GM21381 (cell line): ENCODE measurements around the gene CALM1.

Experiments used
- ATAC-seq: cut with Tn5 transposase; IDR thresholded peaks from one replicate; pipeline ENCODE4 v1.9.1; 2021; ENCODE audit warnings: mild to moderate bottlenecking, moderate library complexity; ENCODE audit not compliant: unreplicated experiment

Gene CALM1

GRCh38 chr14:90440021-90440451 is 43.2 kb downstream of the CALM1 start:
- no peak for ATAC-seq

GRCh38 chr14:90440592-90440991 is 43.8 kb downstream of the CALM1 start:
- no peak for ATAC-seq

GRCh38 chr14:90442388-90442787 is 45.6 kb downstream of the CALM1 start:
- no peak for ATAC-seq

- ATAC-seq: no peak
Measured at GRCh38 chr14:90443161-90444076, 46.6 kb downstream of the CALM1 start.

- no peak for ATAC-seq
Measured at GRCh38 chr14:90444077-90444696, 47.4 kb downstream of the CALM1 start.

GRCh38 chr14:90445011-90445410 is 48.2 kb downstream of the CALM1 start:
- ATAC-seq: no peak

DNA sequence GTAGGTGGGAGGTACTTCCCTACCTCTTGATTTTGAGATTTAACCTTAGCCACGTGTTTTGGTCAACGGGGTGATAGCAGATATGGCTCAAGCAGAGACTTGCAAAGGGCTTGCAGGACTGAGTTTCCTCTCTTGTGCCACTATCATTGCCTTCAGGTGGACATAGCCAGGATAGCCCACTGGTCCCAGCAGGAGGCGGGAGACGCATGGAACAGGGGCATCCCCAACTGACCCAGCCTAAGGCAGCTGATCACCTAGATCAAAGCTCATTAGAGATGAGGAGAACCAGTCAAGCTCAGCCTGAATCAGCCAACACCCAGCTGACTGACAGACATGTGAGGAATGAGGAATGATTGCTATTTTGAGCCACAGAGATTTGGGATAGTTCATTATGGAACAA is 49.6 kb downstream of the CALM1 start:
- no peak for ATAC-seq

- no peak for ATAC-seq
Measured at GRCh38 chr14:90447720-90448497, 51.1 kb downstream of the CALM1 start.

DNA sequence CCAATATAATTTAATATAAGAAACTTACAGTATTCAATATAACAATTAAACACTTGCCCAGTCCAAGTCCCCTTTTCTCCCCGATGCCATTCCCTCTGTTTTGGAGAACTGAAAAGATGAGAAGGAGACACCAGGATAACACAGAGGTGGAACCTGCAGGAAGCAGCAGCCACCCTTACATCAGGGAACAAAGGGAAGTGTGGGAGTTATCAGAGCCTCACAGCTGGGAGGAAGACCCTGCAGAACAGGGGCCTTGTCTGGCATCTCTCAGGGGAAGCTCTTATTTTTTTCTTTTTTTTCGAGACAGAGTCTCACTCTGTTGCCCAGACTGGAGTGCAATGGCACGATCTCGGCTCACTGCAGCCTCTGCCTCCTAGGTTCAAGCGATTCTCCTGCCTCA is 52.6 kb downstream of the CALM1 start:
- ATAC-seq: no peak

DNA sequence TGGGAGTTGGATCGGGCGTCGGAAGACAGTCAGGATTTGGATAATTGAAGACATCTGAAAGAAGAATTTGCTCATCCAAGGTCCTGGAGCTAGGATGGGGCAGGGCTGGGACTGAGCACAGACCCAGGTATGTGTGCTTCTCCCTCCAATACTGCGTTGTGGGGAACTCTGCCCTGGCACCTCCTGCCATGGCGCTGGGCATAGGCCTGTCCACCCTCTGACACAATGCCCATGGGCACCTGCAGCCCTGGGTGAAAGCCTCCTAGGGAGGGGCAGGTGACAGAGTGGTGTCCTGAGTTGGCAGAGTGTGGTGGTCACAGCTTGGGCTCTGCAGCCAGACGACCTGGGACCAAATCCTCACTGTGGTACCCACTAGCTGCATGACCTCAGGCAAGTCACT is 53.3 kb downstream of the CALM1 start:
- no peak for ATAC-seq

- ATAC-seq: no peak
Measured at GRCh38 chr14:90450667-90451066, 53.8 kb downstream of the CALM1 start.

GRCh38 chr14:90451443-90451842 is 54.6 kb downstream of the CALM1 start:
- no peak for ATAC-seq

GRCh38 chr14:90451961-90452360 is 55.1 kb downstream of the CALM1 start:
- no peak for ATAC-seq

DNA sequence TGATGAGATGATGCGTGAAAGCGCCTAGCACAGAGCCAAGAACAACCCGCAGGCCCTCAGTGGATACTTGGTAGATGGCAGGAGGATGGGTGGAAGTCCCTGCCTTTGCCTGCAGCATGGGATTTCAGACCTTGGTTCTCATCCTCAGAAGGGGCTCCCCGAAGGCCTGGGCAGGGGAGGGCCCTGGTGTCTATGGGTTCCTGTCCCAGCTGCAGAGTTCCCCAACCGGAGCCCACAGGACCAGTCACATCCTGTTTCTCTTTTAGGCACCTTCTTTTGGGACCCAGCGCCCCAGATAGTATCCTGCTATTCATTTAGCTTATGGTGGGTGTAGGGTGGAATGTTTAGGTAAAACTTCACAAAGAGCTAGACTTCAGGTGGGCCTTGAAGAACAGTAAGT is 55.5 kb downstream of the CALM1 start:
- ATAC-seq: no peak

- no peak for ATAC-seq
Measured at GRCh38 chr14:90453401-90453951, 56.6 kb downstream of the CALM1 start.

GRCh38 chr14:90454041-90455000 is 57.5 kb downstream of the CALM1 start:
- ATAC-seq: no peak

DNA sequence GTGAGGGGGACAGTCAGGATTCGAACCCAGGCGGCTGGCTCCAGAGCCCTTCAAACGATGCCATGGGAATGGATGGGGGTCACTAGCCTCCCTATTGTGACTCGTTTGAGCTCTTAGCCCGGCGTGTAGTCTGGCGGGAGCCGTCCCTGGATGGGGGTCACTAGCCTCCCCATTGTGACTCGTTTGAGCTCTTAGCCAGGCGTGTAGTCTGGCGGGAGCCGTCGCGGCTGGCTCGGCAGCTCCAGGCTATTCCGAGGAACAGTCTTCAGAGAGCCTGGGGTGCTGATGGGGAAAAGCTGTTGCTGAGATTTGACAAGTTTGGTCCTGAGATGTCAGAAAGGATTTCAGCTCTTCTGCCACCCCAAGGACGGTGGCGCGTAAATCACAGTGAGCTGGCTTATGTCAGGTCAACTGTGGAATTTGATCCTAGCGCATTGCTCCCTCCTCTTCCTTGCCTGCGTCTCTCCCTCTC is 58.3 kb downstream of the CALM1 start:
- no peak for ATAC-seq

DNA sequence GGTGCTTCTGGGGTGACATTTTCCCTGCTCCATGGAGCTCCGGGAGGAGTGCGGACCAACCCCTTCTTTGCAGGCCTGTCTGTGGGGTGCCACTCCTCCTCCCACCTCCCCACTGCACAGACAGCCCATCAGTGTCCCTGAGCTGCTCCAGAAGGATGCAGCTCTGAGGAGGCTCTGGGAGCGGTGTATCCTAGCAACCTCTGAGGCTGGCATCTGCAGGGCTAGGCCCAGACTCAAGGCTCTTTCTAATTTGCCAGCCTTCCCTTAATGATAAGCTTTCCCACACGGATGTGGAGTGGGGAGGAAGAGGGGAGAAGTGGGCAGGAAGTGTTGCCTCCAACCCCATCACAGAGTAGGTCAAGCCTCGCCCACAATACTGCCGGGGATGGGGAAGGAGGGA is 59.7 kb downstream of the CALM1 start:
- ATAC-seq: no peak

DNA sequence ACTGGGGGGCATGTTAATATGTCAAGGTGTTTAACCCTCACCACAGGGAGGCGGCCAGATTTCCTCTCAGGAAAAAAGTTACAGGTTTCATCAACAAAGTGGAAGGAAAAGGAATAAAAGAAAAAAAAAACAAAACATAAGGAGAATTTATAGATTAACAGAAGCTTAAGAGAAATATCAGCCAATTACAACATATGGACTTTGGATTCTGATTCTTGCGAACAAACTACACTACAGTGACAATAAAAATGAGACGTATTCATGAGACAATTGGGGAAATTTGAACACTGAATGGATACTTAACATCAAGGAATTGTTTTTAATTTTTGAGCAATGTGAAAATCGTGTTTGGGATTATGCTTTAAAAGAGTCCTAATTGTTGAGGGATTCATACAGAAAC is 60.4 kb downstream of the CALM1 start:
- ATAC-seq: no peak
